Stomach (tissue), 9 donors: ENCODE data around the gene HECW1. TPM values are rescaled to one million over a fixed set of nuclear protein-coding genes. Genes with fewer than 3 reads are reported as not detected.

Source experiments
- DNase-seq, 2 donors: peaks; one replicate each; pipeline versions ENCODE4 v3.0.0 to v3.0.0-alpha.2; 2013 to 2019
- H3K27ac ChIP-seq, 5 donors: fragments of 200-600 bp in 4 of 5; sonication (generic) in 4 of 5; one replicate each; pipeline ENCODE4 v1.5.1; 2013 to 2019; ENCODE audit warnings: mild to moderate bottlenecking in 1 of 5, moderate library complexity in 1 of 5
- H3K27me3 ChIP-seq, 3 donors: fragments of 200-600 bp; sonication (generic); one replicate each; pipeline ENCODE4 v1.5.1; 2017 to 2019; ENCODE audit warnings: mixed run types in 1 of 3
- H3K36me3 ChIP-seq, 4 donors: fragments of 200-600 bp; sonication (generic); 1 replicate in 3 of 4; 2 replicates in 1 of 4; pipeline ENCODE4 v1.5.1; 2016 to 2019
- H3K4me1 ChIP-seq, 4 donors: fragments of 200-600 bp; sonication (generic); one replicate each; pipeline ENCODE4 v1.5.1; 2016 to 2019
- H3K4me3 ChIP-seq, 4 donors: fragments of 200-600 bp; sonication (generic) in 3 of 4; one replicate each; pipeline ENCODE4 v1.5.1; 2016 to 2019; ENCODE audit warnings: mild to moderate bottlenecking in 1 of 4
- H3K9me3 ChIP-seq, 4 donors: fragments of 200-600 bp; sonication (generic); one replicate each; pipeline ENCODE4 v1.5.1; 2016 to 2019
- EP300 ChIP-seq: sonication (generic); formaldehyde crosslinking; IDR thresholded peaks from one replicate; pipeline ENCODE4 v1.6.1; 2017; ENCODE audit warnings: antibody characterized with exemption
- POLR2A ChIP-seq, 4 donors: fragments of 450-650 bp; IDR thresholded peaks; one replicate each; pipeline ENCODE4 v1.6.1; 2016; ENCODE audit warnings: antibody characterized with exemption in 4 of 4, control low read depth in 2 of 4, mild to moderate bottlenecking in 1 of 4, moderate library complexity in 1 of 4
- POLR2AphosphoS5 ChIP-seq, 3 donors: sonication (generic); formaldehyde crosslinking; IDR thresholded peaks; one replicate each; pipeline ENCODE4 v1.6.1; 2016; ENCODE audit warnings: antibody characterized with exemption in 3 of 3
- WGBS, 5 donors: extraction: QIAGEN DNeasy Blood & Tissue Kit in 3 of 5; methylation state at CpG; one replicate each; pipeline versions ENCODE4 v1.1.5 to v1.1.7; 2013 to 2018; 5-methylcytosine and 5-hydroxymethylcytosine counted together
- intact Hi-C: fragments of 100-400 bp; cut with DNase I; formaldehyde crosslinking; loops from one replicate; pipeline ENCODE4 v1.15.1; 2023; ENCODE audit warnings: low total_unique reads
- polyA plus RNA-seq, 3 donors: library from polyadenylated mRNA; stranded (reverse); fragments of 200-250 nt; gene quantifications; one replicate each; pipeline ENCODE4 v1.2.3, GENCODE V29; 2013
- total RNA-seq, 5 donors: library from RNA; depleted of rRNA; stranded (reverse); fragments of >200 nt; gene quantifications; one replicate each; pipeline versions ENCODE4 v1.1.0 to v1.2.3, GENCODE V29; 2014 to 2016
- TF ChIP-seq, protein P1 (sequence below), 7 experiments: fragments of 450-650 bp in 4 of 7; fragments of 200-600 bp in 3 of 7; sonication (generic) in 3 of 7; IDR thresholded peaks; one replicate each; pipeline ENCODE4 v1.5.1; 2016 to 2019; ENCODE audit warnings: antibody characterized with exemption in 7 of 7, control low read depth in 2 of 7, mild to moderate bottlenecking in 1 of 7
- donor health status: healthy with polysubstance abuse.
- donor health status: Bipolar disorder and iron deficiency.
- donor health status: healthy.

The HECW1 gene
- total and polyA plus RNA-seq, 8 donors: 0.29 to 11.1 (median 1.4) TPM; not detected in 1

DNA sequence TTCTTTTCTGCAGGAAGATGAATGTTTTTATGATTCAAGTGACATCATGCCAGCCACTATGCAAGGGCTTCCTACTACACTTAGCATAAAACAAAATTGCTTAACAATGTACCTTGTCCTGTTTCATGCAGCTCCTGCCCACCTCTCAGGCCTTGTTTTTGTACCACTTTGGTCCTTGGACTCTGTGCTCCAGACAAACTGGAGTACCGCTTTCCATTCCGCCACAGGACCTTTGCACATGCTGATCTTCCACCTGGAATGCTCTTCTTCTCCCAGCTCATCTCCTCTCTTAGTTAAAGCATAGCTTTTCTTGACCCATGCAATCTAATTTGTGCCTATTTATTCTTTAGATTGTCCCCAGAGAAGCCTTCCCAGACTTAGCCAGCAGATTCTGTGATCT, 393.0 kb downstream of the HECW1 start:
- H3K36me3 ChIP-seq: no peaks in the 10 kb centered on the region
- no peaks in the 10 kb centered on the region for H3K27me3 ChIP-seq
- no peak overlapping the region for H3K4me3 ChIP-seq
- no peaks in the 10 kb centered on the region for H3K9me3 ChIP-seq
- TF ChIP-seq EP300 (no peak), POLR2A (IDR thresholded peaks at IDR 0.05) (no peak), POLR2AphosphoS5 (IDR thresholded peaks at IDR 0.05) (no peak)
- TF ChIP-seq, protein P1, sequence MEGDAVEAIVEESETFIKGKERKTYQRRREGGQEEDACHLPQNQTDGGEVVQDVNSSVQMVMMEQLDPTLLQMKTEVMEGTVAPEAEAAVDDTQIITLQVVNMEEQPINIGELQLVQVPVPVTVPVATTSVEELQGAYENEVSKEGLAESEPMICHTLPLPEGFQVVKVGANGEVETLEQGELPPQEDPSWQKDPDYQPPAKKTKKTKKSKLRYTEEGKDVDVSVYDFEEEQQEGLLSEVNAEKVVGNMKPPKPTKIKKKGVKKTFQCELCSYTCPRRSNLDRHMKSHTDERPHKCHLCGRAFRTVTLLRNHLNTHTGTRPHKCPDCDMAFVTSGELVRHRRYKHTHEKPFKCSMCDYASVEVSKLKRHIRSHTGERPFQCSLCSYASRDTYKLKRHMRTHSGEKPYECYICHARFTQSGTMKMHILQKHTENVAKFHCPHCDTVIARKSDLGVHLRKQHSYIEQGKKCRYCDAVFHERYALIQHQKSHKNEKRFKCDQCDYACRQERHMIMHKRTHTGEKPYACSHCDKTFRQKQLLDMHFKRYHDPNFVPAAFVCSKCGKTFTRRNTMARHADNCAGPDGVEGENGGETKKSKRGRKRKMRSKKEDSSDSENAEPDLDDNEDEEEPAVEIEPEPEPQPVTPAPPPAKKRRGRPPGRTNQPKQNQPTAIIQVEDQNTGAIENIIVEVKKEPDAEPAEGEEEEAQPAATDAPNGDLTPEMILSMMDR (IDR thresholded peaks at IDR 0.05): no peak
- 92 to 98% (median 98%) methylated on average over 2 of the region's 2 CpGs for WGBS, 5 donors
- no peak for DNase-seq
- H3K4me1 ChIP-seq: peaks cover 0 to 7% (median 0%) of the 10 kb centered on the region in 4 donors
- no peak overlapping the region for H3K27ac ChIP-seq
- intact Hi-C loops: no loop called here

DNA sequence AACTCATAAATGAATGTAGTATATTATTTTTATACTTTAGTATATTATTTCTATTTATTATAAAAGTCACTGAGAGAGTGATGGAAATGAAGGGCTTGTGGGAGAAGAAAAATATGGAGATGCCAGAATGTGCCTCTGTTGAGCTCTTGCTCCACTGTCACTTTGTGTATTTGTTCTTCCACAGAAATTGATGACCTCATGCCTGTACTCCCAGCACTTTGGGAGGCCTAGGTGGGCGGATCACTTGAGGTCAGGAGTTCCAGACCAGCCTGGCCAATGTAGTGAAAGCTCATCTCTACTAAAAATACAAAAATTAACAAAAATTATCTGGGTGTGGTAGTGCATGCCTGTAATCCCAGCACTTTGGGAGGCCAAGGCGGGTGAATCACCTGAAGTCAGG, 394.0 kb downstream of the HECW1 start:
- no peak for DNase-seq
- intact Hi-C loops: no loop called here
- WGBS, 5 donors: 85 to 98% (median 91%) methylated on average over 2 of the region's 2 CpGs
- no peaks in the 10 kb centered on the region for H3K9me3 ChIP-seq
- no peak overlapping the region for H3K27ac ChIP-seq
- H3K4me3 ChIP-seq: no peak overlapping the region
- no peaks in the 10 kb centered on the region for H3K36me3 ChIP-seq
- H3K4me1 ChIP-seq: peaks cover 0 to 7% (median 0%) of the 10 kb centered on the region in 4 donors
- TF ChIP-seq, protein P1 (IDR thresholded peaks at IDR 0.05): no peak
- no peak for TF ChIP-seq POLR2AphosphoS5 (IDR thresholded peaks at IDR 0.05)
- no peak for TF ChIP-seq POLR2A (IDR thresholded peaks at IDR 0.05)
- TF ChIP-seq EP300: no peak
- H3K27me3 ChIP-seq: no peaks in the 10 kb centered on the region

DNA sequence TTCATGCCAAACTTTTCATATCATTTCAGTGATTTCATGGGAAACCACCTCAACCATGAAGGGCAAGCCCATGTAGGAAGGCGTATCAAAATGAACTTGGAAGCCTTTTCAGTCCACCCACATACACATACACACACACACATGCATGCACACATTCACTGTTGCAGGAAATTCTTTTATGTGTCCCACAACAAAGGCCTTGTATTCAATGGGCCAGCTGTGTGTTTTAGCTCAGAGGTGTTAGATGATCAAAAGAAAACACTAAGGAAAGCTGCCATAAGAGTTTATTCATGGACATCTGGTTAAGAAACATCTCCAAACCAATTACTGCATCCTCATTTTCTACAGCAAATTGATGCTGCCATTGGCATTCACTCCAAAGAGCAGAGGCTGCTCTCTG, 396.0 kb downstream of the HECW1 start:
- Histone ChIP-seq H3K27ac (no peak overlapping the region), H3K27me3 (no peaks in the 10 kb centered on the region), H3K9me3 (no peaks in the 10 kb centered on the region), H3K4me3 (no peak overlapping the region), H3K4me1 (no peaks in the 10 kb centered on the region), H3K36me3 (no peaks in the 10 kb centered on the region)
- DNase-seq: no peak
- intact Hi-C loops: no loop called here
- no peak for TF ChIP-seq EP300
- TF ChIP-seq POLR2AphosphoS5 (IDR thresholded peaks at IDR 0.05): no peak
- WGBS, 5 donors: 64 to 86% (median 75%) methylated on average over 1 of the region's 1 CpG

DNA sequence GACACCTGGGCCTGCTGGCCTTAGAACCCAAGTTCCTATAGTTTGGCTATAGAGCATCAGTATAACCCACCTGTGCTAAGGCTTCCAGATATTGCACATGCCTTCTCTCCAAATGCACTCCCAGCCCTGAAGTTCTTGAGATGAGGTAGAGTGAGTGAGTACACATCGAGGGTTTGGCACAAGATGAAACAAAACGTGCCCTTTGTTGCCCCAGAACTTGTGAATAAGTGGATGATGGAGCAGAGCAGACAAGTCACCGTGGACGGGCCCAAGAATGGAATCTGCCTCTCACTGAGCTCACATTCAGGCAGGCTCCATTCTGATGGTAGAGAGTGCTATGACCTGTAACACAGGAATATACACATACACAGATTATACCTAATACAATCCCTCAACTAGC, 397.5 kb downstream of the HECW1 start:
- DNase-seq: no peak
- intact Hi-C loops: no loop called here
- H3K4me3 ChIP-seq: no peak overlapping the region
- no peaks in the 10 kb centered on the region for H3K36me3 ChIP-seq
- TF ChIP-seq, protein P1 (IDR thresholded peaks at IDR 0.05): no peak
- TF ChIP-seq POLR2AphosphoS5 (IDR thresholded peaks at IDR 0.05) (no peak), POLR2A (IDR thresholded peaks at IDR 0.05) (no peak), EP300 (no peak)
- H3K9me3 ChIP-seq: no peaks in the 10 kb centered on the region
- H3K27ac ChIP-seq: no peak overlapping the region
- no peaks in the 10 kb centered on the region for H3K4me1 ChIP-seq
- no peaks in the 10 kb centered on the region for H3K27me3 ChIP-seq
- 75 to 89% (median 85%) methylated on average over 4 of the region's 4 CpGs for WGBS, 5 donors

DNA sequence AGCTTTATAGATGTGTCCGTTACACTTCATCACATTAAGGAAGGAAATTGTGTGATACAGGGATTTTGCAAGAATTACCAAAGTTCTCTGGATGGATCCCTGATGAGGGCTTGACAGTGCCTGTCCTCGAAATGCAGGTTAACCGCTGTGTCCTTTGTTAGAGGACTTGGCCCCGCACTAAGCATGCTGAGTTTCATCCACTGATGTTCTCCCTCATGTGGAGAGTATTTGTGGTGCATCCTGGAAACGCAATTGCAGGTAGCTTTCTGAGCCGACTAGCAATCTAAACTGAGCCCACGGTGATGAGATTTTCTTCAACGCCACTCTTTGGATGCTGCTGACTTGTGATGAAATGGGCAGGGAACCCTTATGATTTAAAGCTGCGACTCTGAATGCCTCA, 398.6 kb downstream of the HECW1 start:
- intact Hi-C loops: no loop called here
- Histone ChIP-seq H3K36me3 (no peaks in the 10 kb centered on the region), H3K27me3 (no peaks in the 10 kb centered on the region), H3K27ac (no peak overlapping the region), H3K4me3 (no peak overlapping the region), H3K9me3 (no peaks in the 10 kb centered on the region), H3K4me1 (no peaks in the 10 kb centered on the region)
- TF ChIP-seq POLR2A (IDR thresholded peaks at IDR 0.05): no peak
- TF ChIP-seq, protein P1 (IDR thresholded peaks at IDR 0.05): no peak
- no peak for TF ChIP-seq EP300
- TF ChIP-seq POLR2AphosphoS5 (IDR thresholded peaks at IDR 0.05): no peak
- 70 to 82% (median 80%) methylated on average over 9 of the region's 9 CpGs for WGBS, 5 donors
- DNase-seq: no peak
